ENCODE data around the gene AMDHD1. TPM values are rescaled to one million over a fixed set of nuclear protein-coding genes. Genes with fewer than 3 reads are reported as not detected.

Gene AMDHD1
- total RNA-seq, 1 experiment from 2014 or later, result 0.80 TPM

DNA sequence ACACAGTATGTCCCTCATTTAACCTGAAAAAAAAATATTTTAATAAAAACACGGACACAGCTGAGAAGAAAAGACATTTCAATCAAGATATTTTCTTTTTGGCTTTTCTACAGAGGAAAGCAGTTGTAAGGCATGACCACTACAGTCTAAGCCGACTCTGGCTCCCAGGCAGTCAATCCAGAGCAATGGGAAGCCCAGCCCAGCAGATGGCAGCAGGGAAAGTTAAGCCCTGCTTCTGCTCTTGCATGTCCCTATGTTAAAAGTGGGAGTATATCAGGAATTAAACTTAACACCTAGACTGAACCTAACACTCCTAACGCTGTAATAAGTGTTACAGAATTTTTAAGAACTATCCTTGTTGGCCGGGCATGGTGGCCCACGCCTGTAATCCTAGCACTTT, 72.5 kb downstream of the AMDHD1 start:
- H3F3A ChIP-seq (ENCODE audit: low read length, unreplicated experiment), result no peaks in the 10 kb centered on the region
- no peak overlapping the region for H3K27ac ChIP-seq (ENCODE audit: low read length)
- TF ChIP-seq CTCF (conservative IDR thresholded peaks at IDR 0.05; ENCODE audit: low read depth, low read length) (peak; percentile 60), EZH2phosphoT487 (IDR thresholded peaks at IDR 0.05; ENCODE audit: borderline replicate concordance, low read length) (no peak)
- no peak overlapping the region for H3K4me3 ChIP-seq (ENCODE audit: low read length)
- H4K20me1 ChIP-seq (ENCODE audit: low read length), result no peaks in the 10 kb centered on the region
- no TSS peak for BruUV-seq (replicated peaks)
- H3K9ac ChIP-seq (ENCODE audit: low read length), result no peak overlapping the region
- H3K79me2 ChIP-seq (ENCODE audit: low read length), result no peaks in the 10 kb centered on the region
- peaks cover 37% of the 10 kb centered on the region for H3K36me3 ChIP-seq (ENCODE audit: low read depth, low read length)
- no peaks in the 10 kb centered on the region for H3K9me2 ChIP-seq (replicated peaks; ENCODE audit: low read length)
- H3K4me2 ChIP-seq (ENCODE audit: low read length), result no peak overlapping the region
- no peaks in the 10 kb centered on the region for H3K9me3 ChIP-seq (ENCODE audit: low read length)
- peak; percentile 89 for ATAC-seq
- H3K4me1 ChIP-seq (ENCODE audit: insufficient read depth, low read length), result no peaks in the 10 kb centered on the region
- ChIA-PET POLR2A (ENCODE audit: unreplicated experiment) (no interaction called here), CTCF (interaction anchor here (0.7 kb wide), 1 partner anchor 38 kb away, joined by 3 read pairs; no protein-coding TSS in a partner anchor)
- DNase-seq, result peak; percentile 50
- H3K27me3 ChIP-seq (ENCODE audit: low read length), result no peaks in the 10 kb centered on the region
- H2AFZ ChIP-seq (ENCODE audit: low read length), result no peak overlapping the region
- intact Hi-C loops (cut with micrococcal nuclease), result loop anchor here (1.0 to 2.0 kb wide), 3 partner anchors 43 to 117 kb away; no protein-coding TSS in a partner anchor

Other genes with a start within 250 kb of the AMDHD1 start
- 39.6 and 40.3 TPM in 2 replicates for gene NTN4, start 152.6 kb upstream of the AMDHD1 start, total RNA-seq (2014; rRNA removed)
- gene SNRPF, start 84.4 kb upstream of the AMDHD1 start, total RNA-seq (2014; rRNA removed), result 47.4 and 47.5 TPM in 2 replicates
- gene CCDC38, start 717 bp upstream of the AMDHD1 start, total RNA-seq (2014; rRNA removed), result not detected in 2 replicates
- 0.23 and 1.5 TPM in 2 replicates for gene HAL, start 53.0 kb downstream of the AMDHD1 start, total RNA-seq (2014; rRNA removed)
- 53.5 and 58.4 TPM in 2 replicates for gene LTA4H, start 92.3 kb downstream of the AMDHD1 start, total RNA-seq (2014; rRNA removed)